Lower leg skin (tissue), 4 donors: ENCODE results near the gene CATSPER1. TPM values are rescaled to one million over a fixed set of nuclear protein-coding genes. Genes with fewer than 3 reads are reported as not detected.

Experiments used
- DNase-seq, 2 donors: peaks; one replicate each; pipeline ENCODE4 v3.0.0-alpha.2; 2019; ENCODE audit warnings: low spot score in 2 of 2
- H3K4me3 ChIP-seq: fragments of 200-600 bp; sonication (generic); 2 replicates; pipeline ENCODE4 v1.5.1; 2017; ENCODE audit warnings: mild to moderate bottlenecking, low read depth; ENCODE audit not compliant: poor library complexity, severe bottlenecking
- CTCF ChIP-seq, 3 donors: fragments of 450-650 bp; IDR thresholded peaks; one replicate each; pipeline ENCODE4 v1.5.1; 2016; ENCODE audit warnings: antibody characterized with exemption in 3 of 3, mild to moderate bottlenecking in 3 of 3, moderate library complexity in 2 of 3
- POLR2A ChIP-seq, 2 donors: fragments of 450-650 bp; IDR thresholded peaks; one replicate each; pipeline ENCODE4 v1.6.1; 2016 to 2017; ENCODE audit warnings: antibody characterized with exemption in 2 of 2, mild to moderate bottlenecking in 1 of 2, moderate library complexity in 1 of 2
- WGBS, 2 donors: methylation state at CpG; one replicate each; pipeline ENCODE4 v1.1.5; 2018; 5-methylcytosine and 5-hydroxymethylcytosine counted together
- intact Hi-C: fragments of 100-400 bp; cut with DNase I; formaldehyde crosslinking; loops from one replicate; pipeline ENCODE4 v1.15.0; 2023; ENCODE audit warnings: low total_unique reads
- total RNA-seq, 4 donors: library from RNA; depleted of rRNA; stranded (reverse); fragments of >200 nt; gene quantifications; one replicate each; pipeline ENCODE4 v1.1.0, GENCODE V29; 2016

Gene CATSPER1
- total RNA-seq, 4 donors from 2014 or later = not detected

- no peak overlapping the region for H3K4me3 ChIP-seq
- intact Hi-C loops = no loop called here
- DNase-seq = no peak
- 93 to 97% methylated on average over 8 of the region's 8 CpGs for WGBS, 2 donors
- no peak for TF ChIP-seq CTCF (IDR thresholded peaks at IDR 0.05)
- no peak for TF ChIP-seq POLR2A (IDR thresholded peaks at IDR 0.05)
These were observed 54.2 kb downstream of the CATSPER1 start for GRCh38 chr11:65972116-65972515.

- TF ChIP-seq POLR2A (IDR thresholded peaks at IDR 0.05) = no peak
- no peak for TF ChIP-seq CTCF (IDR thresholded peaks at IDR 0.05)
- WGBS, 2 donors = 81 to 83% methylated on average over 15 of the region's 15 CpGs
- no peak overlapping the region for H3K4me3 ChIP-seq
- DNase-seq = no peak
- intact Hi-C loops = no loop called here
These were observed 57.4 kb downstream of the CATSPER1 start for GRCh38 chr11:65968600-65969482.

GRCh38 chr11:65967329-65967934 lies 58.8 kb downstream of the CATSPER1 start:
- DNase-seq = no peak
- 88 to 91% methylated on average over 30 of the region's 30 CpGs for WGBS, 2 donors
- H3K4me3 ChIP-seq = no peak overlapping the region
- no peak for TF ChIP-seq POLR2A (IDR thresholded peaks at IDR 0.05)
- TF ChIP-seq CTCF (IDR thresholded peaks at IDR 0.05) = no peak
- intact Hi-C loops = no loop called here

Other genes with a start within 250 kb of the CATSPER1 start
- 10 to 100 TPM; 32.2 to 44.3 (median 39.7) TPM for gene AP5B1, start 245.5 kb downstream of the CATSPER1 start, total RNA-seq
- gene OVOL1, start 239.4 kb downstream of the CATSPER1 start, total RNA-seq = 100 to 1,000 TPM in 2 of 4 donors, 10 to 100 TPM in 2; 74.8 to 159 (median 105) TPM
- gene SNX32, start 192.5 kb downstream of the CATSPER1 start, total RNA-seq = under 1 TPM; 0.21 to 0.99 (median 0.67) TPM
- 100 to 1,000 TPM; 417 to 706 (median 504) TPM for gene CFL1, start 168.3 kb downstream of the CATSPER1 start, total RNA-seq
- gene MUS81, start 166.0 kb downstream of the CATSPER1 start, total RNA-seq = 10 to 100 TPM; 29.3 to 38.1 (median 37.1) TPM
- gene EFEMP2, start 153.7 kb downstream of the CATSPER1 start, total RNA-seq = 10 to 100 TPM; 12.0 to 29.8 (median 16.3) TPM
- gene CTSW, start 146.6 kb downstream of the CATSPER1 start, total RNA-seq = under 1 TPM in 3 of 4 donors, not detected in 1; 0.29 to 0.55 (median 0.29) TPM
- 100 to 1,000 TPM in 2 of 4 donors, 10 to 100 TPM in 2; 69.4 to 103 (median 86.2) TPM for gene FIBP, start 138.0 kb downstream of the CATSPER1 start, total RNA-seq
- gene CCDC85B, start 135.8 kb downstream of the CATSPER1 start, total RNA-seq = 10 to 100 TPM; 44.9 to 61.0 (median 53.1) TPM
- gene FOSL1, start 126.1 kb downstream of the CATSPER1 start, total RNA-seq = 1 to 10 TPM; 2.4 to 7.5 (median 5.3) TPM
- 10 to 100 TPM; 21.2 to 32.8 (median 26.5) TPM for gene C11orf68, start 107.4 kb downstream of the CATSPER1 start, total RNA-seq
- 100 to 1,000 TPM in 2 of 4 donors, 10 to 100 TPM in 2; 81.5 to 152 (median 107) TPM for gene DRAP1, start 107.1 kb downstream of the CATSPER1 start, total RNA-seq
- gene TSGA10IP, start 81.0 kb downstream of the CATSPER1 start, total RNA-seq = not detected
- gene SART1, start 64.7 kb downstream of the CATSPER1 start, total RNA-seq = 10 to 100 TPM; 35.0 to 73.5 (median 55.4) TPM
- gene EIF1AD, start 24.3 kb downstream of the CATSPER1 start, total RNA-seq = 10 to 100 TPM; 48.3 to 66.0 (median 57.2) TPM
- gene BANF1, start 24.0 kb downstream of the CATSPER1 start, total RNA-seq = 10 to 100 TPM; 29.3 to 41.0 (median 36.1) TPM
- gene CST6, start 14.5 kb downstream of the CATSPER1 start, total RNA-seq = 1,000 to 10,000 TPM in 3 of 4 donors, 100 to 1,000 TPM in 1; 734 to 2,600 (median 1,315) TPM
- gene GAL3ST3, start 22.7 kb upstream of the CATSPER1 start, total RNA-seq = not detected
- 100 to 1,000 TPM in 3 of 4 donors, 10 to 100 TPM in 1; 94.3 to 160 (median 114) TPM for gene SF3B2, start 25.9 kb upstream of the CATSPER1 start, total RNA-seq
- 10 to 100 TPM; 26.7 to 41.1 (median 32.4) TPM for gene PACS1, start 43.8 kb upstream of the CATSPER1 start, total RNA-seq
- gene KLC2, start 231.2 kb upstream of the CATSPER1 start, total RNA-seq = 10 to 100 TPM; 16.8 to 37.3 (median 23.0) TPM
- gene RAB1B, start 242.2 kb upstream of the CATSPER1 start, total RNA-seq = 100 to 1,000 TPM; 118 to 143 (median 126) TPM